K562 treated with DMSO at 1 percent for 12 hours (cell line): ENCODE data around the gene MANSC1. TPM values are rescaled to one million over a fixed set of nuclear protein-coding genes. Genes with fewer than 3 reads are reported as not detected.

Source experiments
- total RNA-seq: library from RNA; unstranded; fragments of 300-600 nt; gene quantifications from 2 replicates; pipeline ENCODE4 v1.2.3, GENCODE V29; 2022; ENCODE audit not compliant: insufficient read depth

Gene MANSC1
- 4.6 and 12.2 TPM in 2 replicates for total RNA-seq

DNA sequence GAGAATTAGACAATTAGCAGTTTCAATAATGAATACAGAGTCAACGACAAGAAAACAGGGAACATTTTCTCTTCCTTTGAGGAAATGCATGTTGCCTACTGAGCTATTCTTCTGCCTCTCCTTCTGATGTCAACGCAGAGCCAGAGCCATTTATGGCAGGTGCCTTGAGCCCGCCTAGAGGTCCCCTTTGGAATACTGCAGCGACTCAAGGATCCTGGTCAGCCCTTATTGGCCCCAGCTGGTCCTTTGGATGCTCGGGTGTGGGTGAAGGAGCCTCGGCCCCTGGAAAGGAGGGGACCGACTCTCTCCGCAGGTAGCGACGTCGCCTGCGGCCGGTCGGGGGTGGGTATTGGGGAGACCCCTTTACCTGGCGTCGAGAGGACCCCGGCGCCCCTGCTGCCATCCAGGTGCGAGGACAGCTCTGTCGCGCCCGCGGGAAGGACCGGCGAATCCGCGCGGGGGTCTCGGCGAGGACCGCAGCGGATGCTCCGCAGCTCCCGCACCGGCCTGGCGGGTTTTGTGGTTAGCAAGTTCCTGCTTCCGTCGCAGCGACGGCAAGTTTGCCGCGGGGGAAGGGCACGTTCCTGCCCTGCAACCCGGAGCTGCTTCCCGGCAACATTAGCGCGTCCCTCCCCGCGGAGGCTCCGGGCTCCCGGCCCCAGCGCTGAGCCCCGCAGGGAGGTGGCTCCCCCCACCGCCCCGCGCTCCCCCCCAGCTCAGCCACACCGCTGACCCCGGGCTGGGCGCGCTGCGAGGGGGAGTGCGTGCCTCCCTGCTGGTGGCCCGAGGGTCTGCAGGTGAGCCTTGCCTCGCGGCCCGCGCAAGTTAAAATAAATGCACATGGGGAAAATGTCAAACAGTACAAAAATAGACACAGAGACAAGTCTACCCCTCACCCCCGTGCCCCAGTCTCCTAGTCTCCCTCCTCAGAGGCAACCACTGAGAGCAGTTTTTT lies at the start of gene MANSC1:
MANSC1 (minus strand) TSS at position 532 of the 955 bp plus-strand sequence. CDS start 6,928 bp downstream, outside the sequence.

GRCh38 chr12:12356896-12357718 lies 7.1 kb upstream of the MANSC1 start, which contains the start of gene BORCS5:
TSS of gene BORCS5 (plus strand) at chr12:12357078. CDS start at chr12:12357452, 374 bp downstream.

Other genes starting within 250 kb of the MANSC1 start
- 1.3 and 8.9 TPM in 2 replicates for gene LRP6, start 83.2 kb downstream of the MANSC1 start, total RNA-seq
- 2.2 and 2.7 TPM in 2 replicates for gene BORCS5, start 6.8 kb upstream of the MANSC1 start, total RNA-seq
- 1.8 and 7.8 TPM in 2 replicates for gene DUSP16, start 212.6 kb upstream of the MANSC1 start, total RNA-seq